ENCODE data around the gene IFIT5.
"Not testable (repeated sequence)": the region's sequence is repeated elsewhere in the genome, so short reads cannot be mapped to it uniquely, and the experiment has no call there.

The IFIT5 gene, protein sequence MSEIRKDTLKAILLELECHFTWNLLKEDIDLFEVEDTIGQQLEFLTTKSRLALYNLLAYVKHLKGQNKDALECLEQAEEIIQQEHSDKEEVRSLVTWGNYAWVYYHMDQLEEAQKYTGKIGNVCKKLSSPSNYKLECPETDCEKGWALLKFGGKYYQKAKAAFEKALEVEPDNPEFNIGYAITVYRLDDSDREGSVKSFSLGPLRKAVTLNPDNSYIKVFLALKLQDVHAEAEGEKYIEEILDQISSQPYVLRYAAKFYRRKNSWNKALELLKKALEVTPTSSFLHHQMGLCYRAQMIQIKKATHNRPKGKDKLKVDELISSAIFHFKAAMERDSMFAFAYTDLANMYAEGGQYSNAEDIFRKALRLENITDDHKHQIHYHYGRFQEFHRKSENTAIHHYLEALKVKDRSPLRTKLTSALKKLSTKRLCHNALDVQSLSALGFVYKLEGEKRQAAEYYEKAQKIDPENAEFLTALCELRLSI

DNA sequence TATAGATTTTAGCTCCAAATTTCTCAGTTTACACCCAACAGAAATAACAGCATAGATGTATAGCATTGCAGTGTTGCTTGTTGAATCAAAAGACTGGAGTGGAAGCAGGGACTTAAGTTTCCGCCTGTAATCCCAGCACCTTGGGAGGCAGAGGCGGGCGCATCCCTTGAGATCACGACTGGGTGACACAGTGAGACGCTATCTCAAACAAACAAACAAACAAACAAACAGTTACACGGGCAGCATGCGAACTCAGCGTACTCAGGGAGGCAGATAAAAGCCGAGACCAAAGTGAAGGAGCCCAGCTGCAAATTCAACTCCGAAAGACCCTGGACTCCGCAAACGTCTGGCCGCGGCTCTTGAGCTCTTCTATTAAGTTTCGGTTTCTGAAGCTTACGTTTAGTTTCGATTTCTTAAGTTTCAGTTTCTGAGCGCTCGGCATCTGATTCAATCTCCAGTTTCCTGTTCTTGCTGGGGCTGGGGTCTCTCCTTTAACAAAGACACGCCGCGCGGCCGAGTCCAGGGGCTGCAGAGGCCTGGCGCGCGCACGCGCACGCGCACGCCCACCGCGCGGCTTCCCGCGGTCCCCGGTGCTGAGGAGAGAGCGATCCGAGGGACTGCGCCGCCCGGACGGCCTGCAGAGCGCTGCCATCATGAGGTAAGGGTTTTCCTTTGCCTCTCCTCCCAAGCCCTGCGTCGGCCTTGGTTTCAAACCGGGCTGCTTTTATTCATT lies at the start of gene IFIT5:
IFIT5 (plus strand) TSS at position 423 of the 733 bp plus-strand sequence; CDS start at position 654, 231 bp downstream.
- no peak for FAIRE-seq

DNA sequence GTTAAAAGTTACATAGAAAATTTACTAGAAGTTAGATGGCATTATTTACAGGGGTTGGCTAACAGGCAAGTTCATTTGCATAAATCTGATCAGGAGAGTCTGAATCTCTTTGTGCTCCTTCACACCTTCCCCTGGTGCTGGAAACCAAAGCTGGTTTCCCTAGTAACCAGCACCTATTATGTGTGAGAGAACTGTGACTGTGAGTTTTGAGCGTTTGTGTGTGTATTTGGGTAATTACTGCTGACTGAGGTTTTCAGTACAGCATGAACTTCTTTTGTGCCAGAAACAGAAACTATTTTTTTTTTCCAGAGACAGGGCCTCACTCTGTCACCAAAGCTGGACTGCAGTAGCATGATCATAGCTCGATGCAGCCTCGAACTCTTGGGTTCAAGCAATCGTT lies 46.8 kb upstream of the IFIT5 start:
- no peak for FAIRE-seq

DNA sequence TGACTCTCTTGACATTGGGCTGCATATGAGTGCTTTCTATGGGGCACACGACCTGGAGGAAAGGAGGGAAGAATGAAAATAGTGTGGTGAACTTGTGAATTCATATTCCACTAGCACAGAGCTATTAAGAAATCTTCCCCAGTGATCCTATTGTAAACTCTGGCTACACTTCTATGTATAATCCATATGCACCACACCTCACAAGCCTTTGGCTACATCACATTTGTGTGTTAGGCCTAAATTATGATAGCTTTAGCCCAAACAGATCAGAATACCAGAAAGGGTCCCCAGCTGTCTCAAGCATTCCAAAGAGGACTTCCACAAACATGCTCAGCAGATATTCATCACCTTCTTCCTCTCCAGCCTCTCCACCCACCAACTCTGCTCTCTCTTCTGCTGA lies 46.2 kb upstream of the IFIT5 start:
- no peak for FAIRE-seq

DNA sequence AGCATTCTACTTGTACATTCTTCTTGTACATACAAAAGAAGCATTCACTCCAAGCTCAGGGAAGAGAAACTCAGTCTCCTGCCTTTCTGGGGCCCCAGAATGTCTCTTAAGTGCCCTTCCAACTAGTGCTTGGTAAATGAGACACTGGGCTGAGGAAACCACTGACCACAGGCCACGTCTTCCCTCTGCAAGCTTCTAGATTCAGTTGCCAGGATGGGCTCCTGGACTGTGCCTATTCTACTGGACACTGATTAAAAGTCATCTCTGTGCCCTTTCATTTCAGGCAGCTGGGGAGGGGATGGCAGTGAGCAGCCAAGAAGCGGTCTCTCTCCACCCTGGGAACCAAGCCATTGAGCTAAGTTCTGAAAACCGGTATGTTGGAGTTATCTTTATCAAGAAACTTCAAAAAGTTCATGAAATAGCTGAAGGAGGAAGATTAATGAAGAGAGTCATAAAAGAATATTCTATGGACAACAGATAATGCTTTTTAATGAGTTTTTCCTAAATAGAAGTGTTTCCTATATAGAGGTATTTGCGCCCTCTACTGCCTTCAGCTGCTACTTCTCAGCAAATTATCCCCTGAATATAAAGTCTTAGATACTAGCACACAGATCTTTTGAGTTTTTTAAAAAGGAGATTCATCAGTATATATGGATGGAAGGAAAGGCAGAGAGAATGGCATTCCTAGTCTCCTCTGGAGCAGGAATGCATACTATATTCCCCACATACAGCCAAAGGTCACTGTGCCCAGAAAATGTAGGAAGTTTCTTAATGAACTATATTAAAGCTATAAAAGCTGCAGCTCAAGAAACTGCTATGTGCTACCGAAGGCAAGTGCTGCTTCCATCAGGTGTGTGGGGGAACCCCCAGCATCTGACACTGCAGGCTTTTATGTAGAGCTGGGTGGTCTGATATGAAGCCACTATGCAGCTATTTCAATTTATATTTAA lies 44.9 kb upstream of the IFIT5 start:
- FAIRE-seq: no peak

DNA sequence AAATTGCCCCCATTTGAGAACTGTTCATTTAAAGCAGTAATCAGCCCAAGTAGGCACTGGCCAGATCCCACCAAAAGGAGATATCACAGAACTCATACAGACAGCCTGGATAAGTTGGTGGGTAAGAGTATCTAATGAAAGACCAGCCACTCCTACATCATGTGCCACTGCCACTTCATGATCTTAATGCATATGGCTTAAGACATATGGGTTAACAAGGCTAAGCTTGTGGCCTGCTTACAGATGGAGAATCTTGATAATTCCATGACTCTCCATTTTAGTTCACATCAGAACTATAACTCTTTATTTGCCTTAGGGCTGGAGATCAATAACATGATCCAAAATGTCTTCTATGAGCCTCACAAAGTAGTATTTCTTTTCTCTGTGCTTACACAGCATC lies 43.3 kb upstream of the IFIT5 start:
- FAIRE-seq: no peak

DNA sequence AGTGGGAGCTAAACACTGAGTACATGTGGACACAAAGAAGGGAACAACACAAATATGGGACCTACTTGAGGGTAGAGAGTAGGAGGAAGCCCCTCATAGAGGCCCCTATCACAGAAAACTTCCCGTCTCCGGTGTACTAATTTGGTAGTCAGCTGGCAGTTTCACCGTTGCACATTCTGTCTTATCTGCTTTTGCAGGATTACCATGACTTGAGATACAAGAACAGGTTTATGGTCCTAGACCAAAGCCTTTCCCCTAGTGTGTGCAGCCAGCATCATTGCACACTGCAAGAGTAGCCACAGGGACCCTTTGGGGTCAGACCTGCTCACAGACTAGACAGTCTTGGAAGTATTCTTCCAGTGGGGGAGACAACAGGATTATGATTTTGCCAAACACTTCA lies 42.4 kb upstream of the IFIT5 start:
- FAIRE-seq: no peak

DNA sequence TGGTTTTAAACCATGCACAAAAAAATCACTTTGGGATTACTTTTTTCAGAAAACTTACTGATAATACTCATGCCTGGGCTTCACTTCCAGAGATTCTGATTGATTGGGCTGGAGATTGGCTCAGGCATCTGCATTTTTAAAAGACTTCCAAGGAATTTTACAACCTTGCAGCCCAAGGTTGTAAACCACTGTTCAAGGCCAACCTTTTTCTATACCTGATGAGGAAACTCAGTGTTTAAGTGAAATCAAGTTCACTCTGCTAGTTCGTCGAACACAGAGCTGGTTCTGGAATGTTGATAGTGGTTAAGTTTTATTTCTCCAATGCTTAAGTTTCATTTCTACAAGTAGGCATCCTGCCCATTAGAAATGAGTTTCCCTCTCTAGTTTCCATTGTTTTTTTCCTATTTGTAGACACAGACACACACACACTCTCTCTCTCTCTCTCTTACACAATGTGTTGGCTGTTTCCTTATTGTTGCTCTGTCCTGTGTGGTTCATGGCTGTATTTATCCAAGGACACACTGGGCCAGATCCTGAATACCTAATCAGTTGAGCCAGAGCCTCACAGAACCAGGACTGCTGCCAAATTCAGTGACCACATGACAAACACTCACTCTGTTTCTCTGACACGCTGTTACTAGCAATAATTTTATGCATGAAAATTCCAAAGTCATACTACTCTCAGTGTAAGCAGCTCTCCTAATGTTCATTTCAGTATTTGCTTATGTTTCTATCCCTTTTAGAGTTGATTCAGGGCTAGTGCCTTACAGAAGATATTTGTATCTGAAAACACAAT lies 40.3 kb upstream of the IFIT5 start:
- no peak for FAIRE-seq

DNA sequence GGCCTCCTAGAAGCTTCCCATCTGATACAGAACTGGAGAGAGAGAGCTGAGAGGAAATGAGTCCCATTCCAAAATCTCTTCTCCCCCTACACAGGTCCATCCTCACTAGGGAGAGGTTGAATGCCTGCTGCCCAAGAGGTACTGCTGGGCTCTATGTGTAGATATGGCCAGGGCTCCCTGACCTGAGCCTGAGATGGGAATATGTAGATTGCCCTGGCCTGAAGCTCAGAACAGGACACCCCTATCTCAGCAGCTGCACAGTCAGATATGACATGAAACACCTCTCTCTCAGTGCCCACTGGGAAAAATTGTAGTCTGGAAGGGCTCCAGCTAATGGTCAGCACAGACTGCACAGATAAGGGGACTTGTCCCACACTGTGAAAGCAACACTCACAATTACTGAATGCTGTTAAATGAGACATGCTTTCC lies 39.6 kb upstream of the IFIT5 start:
- FAIRE-seq: no peak

DNA sequence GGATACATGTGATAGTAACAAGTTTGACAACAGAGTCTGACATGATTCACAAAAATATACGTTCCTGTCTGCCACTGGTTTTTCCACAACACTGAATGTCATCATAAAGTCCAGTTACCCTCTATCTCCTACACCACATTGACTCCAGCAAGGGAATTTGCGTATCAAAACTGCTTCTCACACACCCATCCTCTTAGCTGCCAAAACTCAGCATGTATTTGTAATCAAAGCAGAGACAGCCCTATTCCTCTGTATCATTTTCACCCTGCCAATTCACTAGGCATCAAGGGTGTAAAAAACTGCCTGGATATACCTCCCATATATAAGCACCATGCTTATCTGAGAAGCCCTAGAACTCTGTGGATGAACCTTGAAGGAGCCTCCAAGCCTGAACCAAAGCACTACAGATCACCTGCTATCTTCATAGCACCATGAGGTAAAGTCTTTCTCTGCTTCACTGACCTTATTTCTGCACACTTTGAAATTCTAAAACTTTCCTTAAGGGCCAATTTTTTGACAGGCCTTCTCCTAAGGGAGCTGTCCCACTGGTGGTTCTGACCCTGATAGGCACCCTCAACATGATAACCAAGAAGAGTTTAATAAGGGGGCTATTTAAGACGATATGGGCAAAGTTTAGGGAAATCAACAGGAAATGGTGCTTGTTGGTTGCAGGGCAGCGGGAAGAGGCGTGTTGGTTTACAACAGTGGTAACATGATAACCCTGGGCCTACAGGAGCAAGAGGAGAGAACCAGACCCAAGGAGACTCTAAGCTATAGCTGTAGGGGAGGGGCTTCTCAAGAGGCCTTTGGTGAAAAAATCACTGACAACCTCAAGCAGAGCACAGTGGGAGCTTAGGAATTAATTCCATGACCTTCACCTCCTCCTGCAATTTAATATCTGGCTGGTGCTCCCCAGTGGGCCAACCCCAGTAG lies 36.4 kb upstream of the IFIT5 start, which contains the start of gene IFIT1B:
IFIT1B (plus strand) TSS at position 352 of the 933 bp plus-strand sequence; CDS start at position 432, 80 bp downstream.
- no peak for FAIRE-seq

DNA sequence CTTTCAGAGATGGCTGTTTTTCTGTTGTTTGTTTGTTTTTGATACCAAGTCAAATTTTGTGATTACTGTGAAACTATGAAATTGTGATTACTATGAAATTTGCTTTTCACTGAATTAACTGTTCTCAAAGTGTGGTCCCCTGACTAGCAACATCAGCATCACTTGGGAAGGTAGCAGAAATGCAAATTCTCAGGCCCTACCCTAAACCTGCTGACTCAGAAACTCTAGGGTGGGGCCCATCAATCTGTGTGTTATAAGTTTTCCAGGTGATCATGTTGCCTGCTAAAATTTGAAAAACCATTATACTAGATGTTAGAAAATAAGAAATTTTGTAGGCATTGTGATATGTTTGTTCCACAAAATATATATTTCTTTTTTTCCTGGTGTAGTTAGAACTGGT lies 35.3 kb upstream of the IFIT5 start:
- FAIRE-seq: no peak

DNA sequence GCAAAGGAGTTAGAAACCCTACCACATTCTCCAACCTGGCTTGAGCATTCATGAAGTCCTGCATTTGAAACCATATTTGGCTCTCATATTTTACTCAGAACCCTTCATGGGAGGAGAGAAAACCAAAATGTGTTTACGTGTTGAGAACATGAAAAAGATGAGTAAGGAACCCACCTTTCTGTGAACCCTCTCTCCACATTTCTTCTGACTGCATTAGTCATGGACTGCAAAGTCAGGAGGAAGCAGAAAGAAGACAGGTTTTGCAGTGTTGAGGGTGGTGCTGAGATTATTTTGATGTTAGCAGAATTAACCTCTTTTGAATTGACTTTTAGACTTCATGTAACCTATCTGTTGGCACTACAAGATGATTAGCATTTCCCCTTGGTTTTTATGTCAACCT lies 31.6 kb upstream of the IFIT5 start:
- no peak for FAIRE-seq

DNA sequence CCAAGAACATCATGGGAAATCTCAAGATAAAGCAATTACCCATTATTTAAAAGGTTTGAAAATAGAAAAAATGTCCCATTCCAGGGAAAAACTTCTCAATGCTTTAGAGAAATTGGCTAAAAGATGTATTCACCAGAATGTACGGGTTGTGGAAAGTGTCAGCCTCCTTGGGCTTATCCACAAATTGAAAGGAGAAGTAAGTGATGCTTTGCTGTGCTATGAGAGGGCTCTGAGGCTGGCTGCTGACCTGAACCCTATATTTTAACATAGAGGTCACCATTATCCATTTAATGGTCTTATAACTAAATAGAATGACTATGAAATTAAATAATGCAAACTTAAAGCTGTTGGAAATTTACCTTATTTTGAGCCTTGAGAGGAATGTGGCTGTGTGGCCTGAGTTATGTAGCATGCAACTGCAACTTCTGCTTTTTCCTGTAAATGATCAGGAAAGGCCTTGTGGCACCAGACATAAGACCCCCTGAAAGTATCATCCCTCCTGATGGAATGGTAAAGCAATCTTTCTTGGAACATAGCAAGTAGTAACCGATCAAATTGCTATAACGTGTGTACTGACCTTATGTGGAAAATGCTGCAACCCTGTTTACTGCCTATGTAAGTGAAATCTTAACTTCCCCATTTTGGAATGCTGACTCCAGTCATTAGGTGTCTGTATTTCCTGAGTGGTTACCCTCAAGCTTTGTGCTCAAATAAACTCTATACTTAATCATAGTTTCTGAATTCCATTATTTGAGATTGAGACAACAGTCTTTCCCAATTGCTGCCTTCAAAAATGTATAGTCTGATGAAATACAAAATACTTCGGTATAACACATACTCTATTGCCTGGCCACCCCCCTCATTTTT lies 29.7 kb upstream of the IFIT5 start:
- no peak for FAIRE-seq

DNA sequence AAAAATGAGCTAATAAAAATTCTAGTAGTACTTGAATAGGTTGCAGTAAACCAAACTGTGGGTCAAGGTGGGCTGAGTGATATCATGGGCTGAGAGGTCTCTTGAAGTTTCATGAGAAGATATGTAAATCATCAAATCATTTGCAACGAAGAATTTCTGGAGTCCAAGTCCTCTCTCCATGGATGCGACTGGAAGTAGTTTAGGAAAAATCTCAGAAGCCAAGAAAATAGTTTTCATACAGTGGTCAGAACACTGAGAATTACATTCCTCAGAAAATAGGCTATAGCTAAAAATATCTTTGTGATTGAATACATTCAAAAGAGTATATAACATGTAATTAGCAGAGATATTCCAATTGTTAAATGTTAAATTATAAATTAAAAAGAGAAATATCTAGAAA lies 25.6 kb upstream of the IFIT5 start:
- FAIRE-seq: no peak

DNA sequence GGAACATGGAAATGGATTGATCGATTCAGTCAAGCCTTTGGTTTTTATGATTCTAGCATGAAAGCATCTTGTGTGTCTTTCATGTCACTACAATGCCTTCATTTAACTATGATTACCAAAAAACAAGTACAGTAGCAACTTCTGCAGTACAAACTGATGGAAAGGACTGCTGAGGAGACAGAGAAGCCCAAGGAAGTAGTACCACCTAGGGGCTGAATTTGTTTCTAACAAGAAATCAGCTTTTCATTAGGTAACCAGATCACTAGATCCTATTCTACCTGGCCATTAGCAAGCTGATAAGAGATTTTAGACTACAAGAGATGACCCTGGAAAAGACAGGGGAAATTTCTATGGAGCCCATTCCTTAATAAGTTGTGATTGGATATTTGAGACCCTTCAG lies 25.1 kb upstream of the IFIT5 start:
- no peak for FAIRE-seq

DNA sequence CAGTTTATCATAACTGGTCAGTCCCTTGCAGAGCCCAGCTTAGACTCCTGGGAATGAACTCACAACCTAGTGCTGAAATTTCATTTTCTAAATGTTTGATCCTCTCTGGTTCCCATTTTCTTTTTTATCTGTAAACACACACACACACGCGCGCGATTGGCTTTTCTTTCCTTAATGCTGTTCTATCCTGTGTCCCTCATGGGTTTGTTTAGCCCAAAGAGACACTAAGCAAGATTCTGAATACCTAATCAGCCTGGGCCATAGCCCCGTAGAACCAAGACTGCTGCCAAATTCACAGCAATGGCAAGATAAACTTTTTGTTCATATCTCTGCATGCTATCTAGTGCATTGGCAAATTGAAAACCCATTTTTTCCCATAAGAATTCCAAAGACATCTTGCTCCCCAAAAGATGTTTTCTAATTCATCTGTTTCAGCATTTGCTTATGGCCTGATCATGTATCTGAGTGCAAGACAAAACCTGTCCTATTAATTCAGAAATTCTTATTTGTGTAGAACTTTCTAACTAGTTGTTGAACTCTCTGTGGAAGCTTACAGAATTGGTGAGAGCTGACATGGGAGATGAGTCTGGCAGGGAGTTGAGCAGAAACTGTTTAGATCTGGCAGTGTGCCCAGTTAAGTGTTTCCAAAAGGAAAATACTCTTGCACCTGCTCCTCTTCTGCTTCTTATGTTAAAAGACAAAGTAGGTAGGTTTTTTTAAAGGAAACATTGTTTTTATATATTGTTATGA lies 23.7 kb upstream of the IFIT5 start:
- no peak for FAIRE-seq

DNA sequence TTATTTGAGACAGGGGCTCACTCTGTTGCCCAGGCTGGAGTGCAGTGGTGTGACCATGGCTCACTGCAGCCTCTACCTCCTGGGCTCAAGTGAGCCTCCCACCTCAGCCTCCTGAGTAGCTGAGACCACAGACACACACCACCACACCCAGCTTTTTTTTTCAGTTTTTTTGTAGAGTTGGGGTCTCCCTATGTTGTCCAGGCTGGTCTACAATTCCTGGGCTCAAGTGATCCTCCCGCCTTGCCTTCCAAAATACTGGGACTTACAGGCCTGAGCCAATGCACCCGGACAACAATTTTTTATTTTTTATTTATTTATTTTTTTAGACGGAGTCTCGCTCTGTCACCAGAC lies 23.2 kb upstream of the IFIT5 start:
- FAIRE-seq: not testable (repeated sequence)

DNA sequence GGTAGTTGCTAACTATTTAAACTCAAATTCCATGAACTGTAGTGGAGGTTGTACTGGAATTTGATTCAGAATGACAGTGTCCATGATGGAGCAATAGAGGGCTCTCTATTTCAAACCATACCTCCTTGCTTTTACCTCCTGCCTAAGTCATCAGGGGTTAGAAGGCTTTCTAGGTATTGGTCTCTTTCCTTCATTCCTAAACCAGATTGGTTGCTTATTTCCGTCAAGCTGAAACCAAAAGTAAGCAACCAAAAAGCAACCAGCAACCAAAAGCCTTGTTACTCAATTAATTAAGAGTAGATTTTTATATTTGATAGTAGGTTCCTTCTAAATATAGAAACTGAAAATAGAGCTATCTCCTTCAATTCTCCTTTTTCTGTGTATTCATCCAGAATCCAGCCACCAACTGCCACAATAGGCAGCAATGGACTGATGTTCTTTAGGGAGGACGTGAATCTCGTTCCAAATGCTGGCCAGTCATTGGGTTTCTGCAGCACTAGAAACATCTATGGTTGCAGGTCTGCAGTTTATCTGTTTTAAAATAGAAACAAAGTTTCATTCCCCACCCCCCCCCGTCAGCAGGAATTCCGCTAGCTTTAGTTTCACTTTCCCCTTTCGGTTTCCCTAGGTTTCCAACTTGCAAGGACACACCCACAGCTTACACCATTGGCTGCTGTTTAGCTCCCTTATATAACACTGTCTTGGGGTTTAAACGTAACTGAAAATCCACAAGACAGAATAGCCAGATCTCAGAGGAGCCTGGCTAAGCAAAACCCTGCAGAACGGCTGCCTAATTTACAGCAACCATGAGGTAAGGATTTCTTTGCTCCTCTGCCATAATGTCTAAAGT lies 22.2 kb upstream of the IFIT5 start, which contains the start of gene IFIT1:
IFIT1 (plus strand) TSS at position 717 of the 850 bp plus-strand sequence; CDS start at position 807, 90 bp downstream.
- FAIRE-seq: peak; percentile 53

DNA sequence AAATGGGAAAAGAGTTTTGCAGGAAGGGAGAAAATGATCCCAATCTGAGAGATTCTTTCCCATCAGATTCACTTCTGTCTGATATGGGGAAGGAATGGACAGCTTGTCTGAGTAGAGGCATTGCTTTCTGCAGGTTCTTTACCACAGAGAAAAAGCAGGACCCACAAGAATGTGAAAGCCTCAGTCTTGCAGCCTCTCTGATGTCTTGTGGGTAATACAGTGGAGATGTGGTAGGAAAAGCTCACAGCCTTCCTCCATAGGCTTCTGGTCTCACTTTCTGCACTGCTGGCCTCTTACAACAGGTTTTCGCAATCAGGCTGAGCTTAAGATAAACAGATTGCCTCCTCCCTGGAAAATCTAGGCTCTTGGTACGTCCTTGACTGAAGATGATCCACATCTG lies 21.4 kb upstream of the IFIT5 start:
- FAIRE-seq: no peak

Data from G401.6 (cell line).